ENCODE data around the gene TBC1D2B.
"Not testable (repeated sequence)": the region's sequence is repeated elsewhere in the genome, so short reads cannot be mapped to it uniquely, and the experiment has no call there.

Gene TBC1D2B

DNA sequence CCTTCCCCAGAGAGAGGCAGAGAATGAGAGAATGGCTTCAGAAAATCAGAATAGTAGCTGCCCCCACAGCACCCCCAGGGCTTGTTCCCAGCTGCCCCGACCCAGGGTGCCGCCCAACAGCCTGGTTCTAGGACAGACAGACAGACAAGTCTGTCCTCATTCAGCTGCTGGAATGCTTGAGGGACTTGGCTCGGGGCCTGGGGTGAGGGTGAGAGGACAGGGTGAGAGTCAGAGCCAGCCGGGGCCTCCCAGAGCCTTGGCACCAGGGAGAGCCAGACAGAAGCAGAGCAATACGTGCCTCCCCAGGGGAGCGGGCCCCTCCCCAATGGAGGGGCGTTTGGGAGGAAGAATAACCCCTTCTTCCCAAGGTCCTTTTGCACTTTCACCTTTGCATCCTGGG is 105.6 kb downstream of the TBC1D2B start:
- DNase-seq: not testable (repeated sequence)

DNA sequence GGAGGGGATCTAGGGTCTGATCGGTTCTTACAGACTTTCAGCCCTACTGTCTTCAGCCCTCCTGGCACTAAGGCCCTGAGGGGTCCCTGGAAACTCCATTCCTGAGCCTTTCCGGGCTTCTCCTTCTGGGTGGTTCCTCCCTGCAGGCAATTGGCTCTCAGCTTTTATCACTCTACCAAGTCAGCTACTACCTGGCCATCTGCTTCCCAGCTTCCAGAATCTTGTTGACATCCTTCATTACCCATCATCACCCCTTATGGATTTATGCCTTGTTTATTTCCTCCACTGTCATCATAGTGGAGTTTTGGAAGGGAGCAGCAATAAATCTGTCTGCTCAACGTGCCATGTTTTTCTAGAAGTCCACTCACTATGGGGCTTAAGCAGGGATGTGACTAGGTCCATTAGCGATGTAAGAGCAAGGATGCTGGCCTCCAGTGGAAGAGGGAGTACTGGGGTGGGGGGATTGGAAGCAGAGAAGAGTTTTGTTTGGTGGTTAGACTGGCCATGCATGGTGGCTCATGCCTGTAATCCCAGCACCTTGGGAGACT is 106.6 kb downstream of the TBC1D2B start:
- peak; percentile 17 for DNase-seq

DNA sequence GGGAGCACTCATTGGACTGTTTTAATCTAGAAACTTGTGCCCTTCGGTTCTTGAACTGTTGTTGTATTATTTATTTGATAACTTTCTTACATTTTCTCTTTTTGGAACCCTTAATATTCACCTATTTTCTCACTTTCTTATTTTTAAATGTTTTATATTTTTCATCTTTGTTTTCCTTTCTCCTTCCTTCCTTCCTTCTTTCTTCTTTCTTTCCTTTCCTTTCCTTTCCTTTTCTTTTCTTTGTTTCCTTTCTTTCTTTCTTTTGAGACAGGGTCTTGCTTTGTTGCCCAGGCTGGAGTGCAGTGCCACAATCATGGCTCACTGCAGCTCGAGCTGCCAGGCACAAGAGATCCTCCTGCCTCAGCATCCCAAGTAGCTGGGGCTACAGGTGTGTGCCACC is 108.5 kb downstream of the TBC1D2B start:
- DNase-seq: no peak

DNA sequence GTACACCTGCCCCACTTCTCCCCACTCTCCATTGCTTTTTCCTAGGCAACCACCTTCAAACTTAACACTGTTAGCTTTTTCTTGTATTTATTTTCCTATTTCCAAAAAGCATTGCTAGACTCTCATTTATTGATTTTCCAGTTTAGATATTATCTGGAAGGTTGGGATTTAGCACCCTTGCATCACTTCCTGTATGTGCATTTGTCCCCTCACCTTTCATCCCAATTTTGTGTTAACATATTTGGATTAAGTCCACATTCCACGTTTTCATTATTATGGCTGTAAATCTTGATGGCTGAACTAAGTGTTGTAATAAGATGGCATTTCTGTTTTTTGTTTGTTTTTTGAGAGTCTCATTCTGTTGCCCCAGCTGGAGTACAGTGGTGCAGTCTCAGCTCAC is 109.7 kb downstream of the TBC1D2B start:
- no peak for DNase-seq

DNA sequence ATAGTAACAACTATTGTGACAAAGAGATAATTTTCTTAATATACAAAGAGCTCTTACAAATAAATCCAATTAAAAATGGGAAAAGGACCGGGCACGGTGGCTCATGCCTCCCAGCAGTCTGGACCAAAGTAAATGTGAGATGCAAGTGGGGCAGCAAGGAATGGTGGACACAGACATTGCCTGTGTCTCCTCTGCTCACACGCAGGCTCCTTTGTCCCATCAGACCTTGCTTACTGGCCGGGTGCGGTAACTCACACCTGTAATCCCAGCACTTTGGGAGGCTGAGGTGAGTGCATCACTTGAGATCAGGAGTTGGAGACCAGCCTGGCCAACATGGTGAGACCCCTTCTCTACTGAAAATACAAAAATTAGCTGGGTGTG is 110.3 kb downstream of the TBC1D2B start:
- DNase-seq: not testable (repeated sequence)

DNA sequence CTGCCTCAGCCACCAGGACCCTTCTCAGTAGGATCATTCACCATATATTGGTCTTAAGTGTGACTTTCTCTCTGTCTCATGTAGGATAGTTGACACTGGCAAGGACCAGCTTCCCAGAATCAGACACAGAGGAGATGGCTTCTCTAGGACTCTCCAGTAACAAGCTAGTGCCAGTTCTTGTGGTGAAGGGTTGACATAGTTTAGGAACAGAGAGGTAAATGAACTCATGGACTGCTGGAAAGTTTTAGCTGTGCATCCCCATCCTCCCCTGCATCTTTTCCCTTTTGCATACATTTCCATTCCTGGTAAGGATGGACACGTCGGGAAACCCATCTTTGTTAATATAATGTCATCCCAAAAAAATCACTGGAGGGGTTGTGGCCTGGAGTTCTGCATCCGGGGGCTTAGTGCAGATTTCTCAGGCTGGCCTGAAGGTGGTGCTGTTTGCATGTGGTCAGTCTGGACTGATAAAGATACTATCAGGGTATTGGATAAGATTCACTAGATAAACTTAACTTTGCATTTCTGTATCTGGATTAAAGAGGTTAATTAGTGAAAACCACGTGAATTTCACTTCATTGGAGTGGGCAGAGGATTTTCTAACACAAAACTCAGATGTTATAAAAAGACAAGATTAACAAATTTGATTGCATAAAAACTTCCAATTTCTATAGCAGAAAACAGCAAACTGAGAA is 110.8 kb downstream of the TBC1D2B start:
- peak; percentile 55 for DNase-seq

DNA sequence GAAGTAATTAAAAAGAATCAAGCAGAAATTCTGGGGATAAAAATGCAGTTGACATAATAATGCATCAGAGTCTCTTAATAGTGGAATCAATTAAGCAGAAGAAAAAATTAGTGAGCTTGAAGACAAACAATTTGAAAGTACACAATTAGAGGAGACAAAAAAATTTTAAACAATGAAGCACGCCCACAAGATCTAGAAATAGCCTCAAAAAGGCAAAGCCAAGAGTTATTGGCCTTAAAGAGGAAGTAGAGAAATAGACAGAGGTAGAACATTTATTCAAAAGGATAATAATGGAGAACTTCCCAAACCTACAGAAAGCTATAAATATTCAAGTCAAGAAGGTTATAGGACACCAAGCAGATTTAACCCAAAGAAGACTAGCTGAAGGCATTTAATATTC is 113.3 kb downstream of the TBC1D2B start:
- DNase-seq: no peak

DNA sequence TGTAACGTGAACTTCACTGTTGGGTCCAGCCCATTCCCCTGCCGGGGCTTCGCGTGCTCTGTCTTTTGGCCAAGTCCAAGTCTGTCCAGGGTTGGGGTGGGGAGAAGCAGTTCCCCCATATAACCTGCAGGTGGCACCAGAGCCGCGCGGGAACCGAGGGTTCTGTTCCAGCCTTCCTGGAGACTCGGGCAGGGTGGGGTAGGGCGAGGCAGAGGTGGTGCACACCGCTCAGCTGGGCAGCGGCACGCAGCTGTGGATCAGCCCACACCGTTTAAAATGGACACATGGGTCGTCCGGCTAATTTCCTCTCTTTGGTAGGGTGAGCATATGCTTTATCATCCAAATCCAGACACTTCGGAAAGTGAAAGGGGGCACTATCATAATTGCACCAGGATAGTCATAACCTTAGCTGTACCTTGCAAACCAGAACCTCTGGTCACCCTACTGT is 118.1 kb downstream of the TBC1D2B start:
- DNase-seq: peak; percentile 61

DNA sequence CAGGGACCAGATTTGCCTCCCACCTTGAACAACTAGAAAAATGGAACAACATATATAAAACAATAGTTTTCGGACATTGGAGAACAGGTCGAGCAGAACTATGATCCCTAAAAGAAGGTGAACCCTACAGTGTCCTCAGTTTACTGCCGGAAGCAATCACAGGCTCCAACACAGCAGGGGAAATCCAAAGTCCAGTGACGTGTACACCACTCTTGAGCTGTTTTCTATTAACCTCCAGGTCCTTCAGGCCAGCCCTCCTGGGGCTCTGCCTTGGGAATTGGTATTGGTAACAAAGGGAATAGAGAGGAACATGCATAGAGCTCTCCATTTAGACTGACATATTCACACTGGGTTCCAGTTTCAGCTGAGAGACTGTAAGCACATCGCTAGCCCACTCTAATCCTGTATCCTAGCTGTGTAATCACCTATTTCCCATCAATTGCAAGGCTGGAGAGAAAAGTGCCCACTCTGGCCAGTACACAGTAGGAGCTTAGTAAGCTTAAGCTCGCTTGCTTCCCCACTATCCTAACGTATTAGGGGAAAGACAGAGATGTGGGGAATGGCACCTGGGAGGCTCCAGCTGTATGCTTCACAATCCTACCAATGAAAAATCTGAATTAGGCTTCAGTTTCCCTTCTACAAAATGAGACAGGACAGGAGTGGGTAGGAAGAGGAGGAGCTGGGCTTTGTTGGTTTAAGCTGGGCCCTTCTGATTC is 118.6 kb downstream of the TBC1D2B start:
- DNase-seq: not testable (repeated sequence)

DNA sequence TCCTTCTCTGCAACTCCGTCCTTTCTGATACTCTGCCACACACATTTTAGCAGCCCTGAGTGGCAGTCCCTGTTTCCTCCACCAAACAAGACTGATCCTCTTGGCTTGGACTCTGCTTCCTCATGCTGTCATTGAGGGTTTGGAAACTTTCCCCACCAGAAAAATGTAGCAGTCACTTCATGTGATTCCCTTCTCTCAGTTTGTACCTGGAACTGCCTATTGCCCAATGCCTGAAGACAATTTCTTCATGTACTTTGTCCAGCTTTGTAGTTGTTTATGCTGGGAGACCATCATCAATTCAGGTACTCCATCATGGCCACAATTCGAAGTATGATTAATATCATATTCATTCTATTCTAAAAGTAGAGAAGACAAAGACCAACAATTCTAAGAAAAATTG is 119.5 kb downstream of the TBC1D2B start:
- DNase-seq: not testable (repeated sequence)

DNA sequence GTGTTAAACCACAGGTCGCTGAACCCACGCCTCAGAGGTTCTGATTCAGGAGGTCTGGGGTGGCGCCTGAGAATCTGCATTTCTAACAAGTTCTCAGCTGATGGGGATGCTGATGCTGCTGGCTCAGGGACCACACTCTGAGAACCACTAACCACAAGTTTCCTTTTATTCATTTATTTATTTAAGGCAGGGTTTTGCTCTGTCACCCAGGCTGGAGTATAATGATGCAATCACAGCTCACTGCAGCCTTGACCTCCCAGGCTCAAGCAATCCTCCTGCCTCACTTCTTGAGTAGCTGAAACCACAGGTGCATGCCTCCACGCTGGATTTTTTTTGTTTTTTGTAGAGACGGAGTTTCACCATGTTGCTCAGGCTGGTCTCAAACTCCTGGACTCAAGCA is 123.6 kb downstream of the TBC1D2B start:
- DNase-seq: peak; percentile 60

DNA sequence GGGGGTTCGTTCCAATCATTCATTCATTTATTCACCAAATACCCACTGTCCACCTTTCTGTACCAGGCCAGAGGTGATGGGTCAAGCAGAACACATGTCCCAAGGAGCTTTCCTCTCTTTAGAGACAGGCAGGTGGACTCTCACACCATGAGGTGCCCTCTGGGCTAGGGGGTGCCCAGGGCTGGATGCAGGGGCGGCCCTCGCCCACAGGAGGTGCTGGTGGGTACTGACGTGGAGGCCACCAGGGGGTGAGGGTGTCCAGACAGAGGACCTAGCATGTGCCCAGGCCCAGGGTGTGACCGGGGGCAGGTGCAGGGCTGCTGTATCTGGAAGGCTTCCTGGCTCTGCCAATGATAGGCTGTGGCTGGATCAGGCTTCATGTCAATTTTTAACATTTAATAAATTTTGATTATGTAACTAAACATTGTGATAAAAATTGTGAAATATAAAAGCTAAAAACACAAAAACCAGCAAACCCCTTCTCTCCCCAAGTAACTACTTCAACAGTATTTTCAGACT is 124.5 kb downstream of the TBC1D2B start:
- not testable (repeated sequence) for DNase-seq

DNA sequence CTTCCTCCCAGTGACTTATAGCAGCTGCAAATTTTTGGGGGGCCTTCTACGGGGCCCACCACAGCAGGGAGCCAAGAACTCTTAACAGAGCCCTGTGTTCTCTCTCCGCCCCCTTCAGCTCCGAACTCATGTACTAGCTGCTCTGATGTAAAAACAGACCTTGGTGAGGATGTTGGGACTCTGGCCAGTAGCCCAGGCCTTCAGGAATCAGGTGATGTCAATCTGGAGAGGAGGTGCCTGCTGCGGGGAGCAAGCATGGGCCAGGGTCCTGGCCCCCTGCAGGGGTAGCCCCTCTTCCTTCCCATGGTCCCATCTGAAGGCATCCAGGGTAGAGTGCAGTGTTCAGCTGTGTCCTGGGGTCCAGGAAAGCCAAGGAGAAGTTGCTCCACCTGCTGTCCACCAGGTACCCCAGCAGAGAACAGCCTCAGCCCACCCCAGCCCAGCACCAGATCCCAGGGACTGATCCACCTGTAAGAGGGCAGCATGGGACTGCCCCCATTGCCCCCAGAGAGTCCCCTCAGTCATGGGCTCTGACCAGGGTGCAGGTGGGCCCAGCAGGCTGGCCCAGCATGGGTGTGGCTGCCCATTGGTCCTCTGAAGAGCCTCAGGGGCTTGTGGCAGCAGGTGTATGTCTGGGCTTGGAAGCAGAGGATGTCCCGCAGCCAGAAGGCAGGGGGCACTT is 126.3 kb downstream of the TBC1D2B start:
- DNase-seq: not testable (repeated sequence)

DNA sequence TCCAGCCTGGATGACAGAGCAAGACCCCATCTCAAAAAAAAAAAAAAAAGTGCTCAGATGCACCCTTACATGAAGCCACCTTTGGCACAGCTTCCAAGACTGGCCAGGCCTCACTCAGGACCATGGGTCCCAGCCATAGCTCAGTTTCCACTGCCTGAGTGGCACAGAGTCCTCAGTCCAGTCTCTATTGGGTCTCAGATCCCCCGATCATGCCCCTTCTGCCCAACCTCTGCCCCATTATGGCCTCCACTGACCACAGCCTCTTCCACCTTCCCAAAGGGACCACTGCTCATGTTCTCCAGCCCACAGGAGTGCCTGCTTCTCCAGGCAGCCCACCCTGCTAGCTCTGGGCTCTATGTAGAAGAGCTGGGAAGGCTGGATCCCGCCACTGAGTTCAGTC is 127.0 kb downstream of the TBC1D2B start:
- not testable (repeated sequence) for DNase-seq

DNA sequence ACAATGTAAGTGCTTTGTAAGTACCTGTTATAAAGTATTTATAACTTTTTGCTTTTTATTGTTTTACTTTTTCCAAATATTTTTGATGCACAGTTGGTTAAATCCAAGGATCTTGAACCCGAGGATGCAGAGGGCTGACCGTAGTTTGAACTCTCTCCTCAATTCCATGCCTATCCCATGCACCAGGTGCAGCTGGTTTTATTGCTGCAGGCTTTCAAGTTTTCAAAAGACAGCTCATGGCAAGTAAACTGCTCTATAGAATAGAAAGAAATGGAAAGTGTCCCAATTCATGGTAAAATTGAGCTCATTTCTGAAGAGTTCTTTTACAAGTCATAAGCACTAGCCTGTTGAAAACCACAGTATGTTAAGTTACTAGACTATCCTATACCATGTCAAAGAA is 131.9 kb downstream of the TBC1D2B start:
- no peak for DNase-seq
